Right renal pelvis (tissue), 4 donors: ENCODE measurements around the gene IQUB. TPM values are rescaled to one million over a fixed set of nuclear protein-coding genes. Genes with fewer than 3 reads are reported as not detected.
A peak's percentile ranks its signal among the peaks of the same experiment; 100 is the strongest.
"Not testable (repeated sequence)": the region's sequence is repeated elsewhere in the genome, so short reads cannot be mapped to it uniquely, and the experiment has no call there.

ENCODE experiments used
- DNase-seq, 4 donors: peaks; one replicate each; pipeline ENCODE4 v3.0.0-alpha.2; 2013; ENCODE audit warnings: low read depth in 4 of 4, low spot score in 3 of 4, missing footprints in 1 of 4
- polyA plus RNA-seq, 4 donors: library from polyadenylated mRNA; unstranded; fragments of 120-200 nt; gene quantifications; one replicate each; pipeline ENCODE4 v1.2.1, GENCODE V29; 2013; ENCODE audit not compliant: insufficient read length in 4 of 4

IQUB gene
- 1 to 10 TPM; 5.4 to 7.3 (median 6.3) TPM for polyA plus RNA-seq

DNA sequence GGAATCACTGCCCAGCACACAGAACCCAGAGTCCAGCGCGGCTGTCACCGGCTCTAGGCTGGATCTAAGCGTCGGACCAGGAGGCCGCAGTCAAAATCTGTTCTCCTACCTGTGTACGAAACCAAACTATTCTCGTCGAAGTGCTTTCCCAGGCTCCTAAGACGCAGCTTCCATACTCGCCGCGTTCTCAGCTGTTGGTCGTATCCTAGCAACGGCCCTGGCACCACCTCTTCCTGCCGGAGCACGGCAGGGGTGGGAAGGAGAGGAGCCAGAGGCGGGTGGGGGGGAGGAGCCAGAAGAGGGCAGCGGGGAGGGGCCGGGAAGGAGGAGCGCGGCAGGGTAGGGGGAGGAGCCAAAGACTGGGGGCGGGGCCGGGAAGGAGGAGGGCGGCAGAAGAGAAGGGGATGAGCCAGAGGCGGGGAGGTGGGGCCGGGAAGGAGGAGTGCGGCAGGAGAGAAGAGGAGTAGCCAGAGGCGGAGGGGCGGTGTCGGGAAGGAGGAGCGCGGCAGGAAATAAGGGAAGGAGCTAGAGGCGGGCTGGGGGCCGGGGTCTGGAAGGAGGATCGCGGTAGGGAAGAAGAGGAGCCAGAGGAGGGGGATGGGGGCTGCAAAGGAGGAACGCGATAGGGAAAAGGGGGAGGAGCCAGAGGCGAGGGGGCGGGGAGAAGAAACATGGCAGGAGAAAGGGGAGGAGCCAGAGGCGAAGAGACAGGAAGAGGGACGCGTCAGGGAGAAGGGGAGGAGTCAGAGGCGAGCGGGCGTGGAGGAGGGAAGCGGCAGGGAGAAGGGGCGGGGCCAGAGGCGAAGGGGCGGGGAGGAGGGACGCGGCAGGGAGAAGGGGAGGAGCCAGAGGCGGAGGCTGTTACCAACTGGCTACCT lies at the start of gene IQUB:
Gene IQUB, minus strand, starts transcription at position 213 of the 878 bp plus-strand sequence. CDS start 22,255 bp downstream, outside the sequence.
- DNase-seq: peak; percentile 92 to 96 (median 93)

DNA sequence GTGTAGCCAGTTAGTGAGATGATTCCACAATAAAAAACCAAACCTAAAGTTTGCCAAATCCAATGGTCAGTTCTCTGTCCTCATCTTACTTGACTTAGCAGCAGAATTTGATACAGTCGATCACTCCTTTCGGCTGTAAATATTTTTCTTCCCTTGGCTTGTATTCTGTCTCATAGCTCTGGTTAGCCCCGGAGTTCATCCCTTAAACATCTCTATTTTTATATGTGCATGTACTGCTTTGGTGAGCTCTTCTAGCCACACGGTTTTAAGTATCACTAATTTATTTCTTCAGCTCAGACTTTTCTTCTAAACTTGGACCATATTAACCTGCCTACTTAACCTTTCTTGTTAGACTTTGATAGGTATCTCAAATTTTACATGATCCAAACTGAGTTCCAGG lies 49.4 kb upstream of the IQUB start:
- no peak for DNase-seq

DNA sequence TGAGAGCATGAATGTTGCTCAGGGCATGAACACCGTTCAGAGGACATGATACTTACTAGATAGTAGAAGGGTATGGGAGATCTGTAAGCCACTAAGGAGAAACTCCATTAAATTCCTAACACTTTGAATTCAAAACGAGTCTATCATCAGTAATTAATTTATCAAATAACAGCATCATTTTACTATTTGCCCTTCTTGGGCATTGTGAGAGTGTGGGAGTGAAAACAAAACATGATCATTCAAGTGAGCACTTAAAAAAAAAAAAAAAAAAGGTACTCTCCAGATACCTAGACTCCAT lies 46.7 kb upstream of the IQUB start:
- DNase-seq: no peak

DNA sequence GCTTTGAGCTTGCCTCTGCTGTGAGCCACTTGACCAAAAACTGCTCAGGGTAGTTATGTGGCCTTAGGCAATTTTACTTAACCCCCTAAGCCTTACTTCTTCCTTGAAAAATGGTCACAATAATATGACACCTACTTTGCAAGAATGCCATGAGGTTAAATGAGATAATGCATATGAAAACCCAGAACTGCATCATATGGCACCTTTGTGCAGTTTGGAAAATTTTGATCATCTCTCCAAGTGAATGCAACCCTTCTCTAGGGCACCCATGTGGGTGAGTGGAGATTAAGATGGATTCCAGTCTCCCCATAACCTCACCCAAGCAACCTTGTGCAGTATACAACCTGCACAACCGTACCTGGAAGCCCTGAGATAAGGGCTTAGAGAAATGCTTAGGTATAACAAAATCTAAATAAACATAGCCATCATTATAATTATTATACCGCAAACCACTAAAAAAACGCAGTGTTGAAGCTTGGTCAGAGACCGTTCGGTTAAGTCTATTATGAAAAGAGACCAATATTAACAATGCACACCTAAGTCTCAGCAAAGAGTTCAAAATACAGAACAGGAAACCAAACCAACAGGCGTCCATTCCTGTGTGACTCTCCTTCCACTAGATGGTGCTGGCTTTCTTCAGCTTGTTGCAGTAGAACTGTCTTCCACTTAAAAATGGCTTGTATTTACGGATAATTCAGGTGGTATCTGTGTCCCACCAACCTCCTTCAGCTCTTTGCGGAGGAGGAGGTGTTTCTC lies 46.2 kb upstream of the IQUB start:
- peak in 3 of 4 donors; percentile 10 to 18 (median 14) for DNase-seq

DNA sequence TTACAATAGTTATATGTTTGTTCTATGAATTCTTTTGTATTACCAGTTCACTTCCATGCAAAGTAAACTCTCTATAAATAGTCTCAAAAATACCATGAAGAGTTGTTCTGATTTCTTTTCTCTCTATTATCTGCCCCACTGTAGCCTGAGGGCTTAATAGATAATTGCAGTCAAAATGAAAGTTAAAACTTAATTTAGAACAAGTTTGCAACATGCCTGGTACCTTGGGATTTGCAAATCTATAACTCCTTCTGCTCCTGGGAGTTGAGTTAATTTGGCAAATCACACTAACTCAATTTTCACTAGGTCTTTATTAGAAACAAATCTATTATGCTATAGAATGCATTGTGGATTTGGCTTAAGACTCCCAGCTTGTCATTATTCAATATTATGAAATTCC lies 45.0 kb upstream of the IQUB start:
- no peak for DNase-seq

DNA sequence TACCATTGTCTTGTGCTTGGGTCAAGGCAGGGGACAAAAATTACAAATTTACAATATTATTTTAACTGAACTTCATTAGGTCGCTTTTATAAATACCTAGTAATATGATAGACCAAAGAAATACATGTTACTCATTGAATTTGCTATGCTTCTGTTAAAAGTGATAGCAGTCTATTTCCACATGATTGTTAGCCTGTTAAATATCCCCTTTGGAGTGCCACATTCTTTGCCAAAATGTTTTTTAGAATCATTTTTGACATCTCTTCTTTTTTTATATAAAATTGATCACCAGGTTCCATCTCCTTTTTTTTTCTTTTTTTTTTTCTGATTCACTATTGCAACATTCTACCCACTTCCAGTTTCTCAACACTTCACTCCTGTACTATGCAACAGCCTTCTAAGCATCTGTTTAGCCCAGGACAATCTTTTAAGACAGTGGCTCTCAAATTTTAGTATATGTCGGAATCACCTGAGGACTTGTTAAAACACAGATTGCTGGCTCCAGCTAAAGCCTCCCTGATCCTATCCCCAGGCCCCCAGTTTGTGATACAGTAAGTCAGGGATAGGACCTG lies 39.6 kb upstream of the IQUB start:
- DNase-seq: no peak

DNA sequence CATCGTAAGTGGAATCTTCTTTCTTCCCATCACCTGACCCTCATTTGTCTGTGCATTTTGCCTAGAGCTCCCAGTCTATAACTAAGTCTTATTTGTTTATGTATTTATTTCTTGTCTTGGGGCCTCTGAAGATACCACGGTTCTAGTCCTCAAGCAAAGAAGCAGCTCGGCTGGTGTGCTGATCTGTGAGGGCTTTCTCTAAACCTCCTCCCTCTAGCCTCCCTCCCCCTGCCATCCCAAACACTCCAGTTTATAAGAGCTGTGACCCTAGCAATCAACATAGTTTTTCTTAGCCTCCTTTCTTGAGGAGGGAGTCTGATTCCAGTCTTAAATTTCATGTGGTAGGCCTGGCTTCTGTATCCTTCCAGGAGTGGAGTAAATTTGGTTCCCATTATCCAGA lies 38.9 kb upstream of the IQUB start:
- no peak for DNase-seq

DNA sequence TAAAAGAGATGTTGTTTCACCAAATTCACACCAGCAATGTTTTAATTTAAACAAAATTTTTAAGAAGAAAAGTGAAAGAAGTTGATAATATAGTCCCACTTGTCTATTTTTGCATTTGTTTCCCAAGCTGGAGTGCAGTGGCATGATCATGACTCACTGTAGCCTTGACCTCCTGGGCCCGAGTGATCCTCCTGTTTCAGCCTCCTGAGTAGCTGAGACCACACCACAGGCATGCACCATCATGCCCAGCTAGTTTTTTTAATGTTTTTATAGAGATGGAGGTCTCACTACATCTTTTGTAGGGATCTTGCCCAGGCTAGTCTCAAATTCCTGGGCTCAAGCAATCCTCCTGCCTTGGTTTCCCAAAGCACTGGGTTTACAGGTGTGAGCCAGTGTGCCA lies 37.3 kb upstream of the IQUB start:
- no peak for DNase-seq

DNA sequence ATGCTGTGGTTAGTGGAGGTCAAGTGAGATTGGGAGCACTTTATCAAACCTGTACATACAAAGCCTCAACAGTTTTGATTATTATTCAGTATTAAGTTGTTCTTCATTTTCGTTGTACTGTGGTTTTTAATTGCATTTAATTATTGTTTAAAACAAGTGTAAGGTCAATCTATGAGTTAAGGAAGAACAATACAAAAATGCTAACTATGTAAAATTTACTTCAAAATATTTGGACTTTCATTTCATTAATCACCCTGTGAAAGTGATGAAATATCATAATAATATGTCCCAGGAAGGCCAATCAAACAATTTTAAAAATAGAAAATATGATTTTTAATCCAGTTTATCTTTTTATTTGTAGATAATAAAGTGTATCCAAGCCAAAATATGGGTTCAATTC lies 36.8 kb upstream of the IQUB start:
- DNase-seq: no peak

DNA sequence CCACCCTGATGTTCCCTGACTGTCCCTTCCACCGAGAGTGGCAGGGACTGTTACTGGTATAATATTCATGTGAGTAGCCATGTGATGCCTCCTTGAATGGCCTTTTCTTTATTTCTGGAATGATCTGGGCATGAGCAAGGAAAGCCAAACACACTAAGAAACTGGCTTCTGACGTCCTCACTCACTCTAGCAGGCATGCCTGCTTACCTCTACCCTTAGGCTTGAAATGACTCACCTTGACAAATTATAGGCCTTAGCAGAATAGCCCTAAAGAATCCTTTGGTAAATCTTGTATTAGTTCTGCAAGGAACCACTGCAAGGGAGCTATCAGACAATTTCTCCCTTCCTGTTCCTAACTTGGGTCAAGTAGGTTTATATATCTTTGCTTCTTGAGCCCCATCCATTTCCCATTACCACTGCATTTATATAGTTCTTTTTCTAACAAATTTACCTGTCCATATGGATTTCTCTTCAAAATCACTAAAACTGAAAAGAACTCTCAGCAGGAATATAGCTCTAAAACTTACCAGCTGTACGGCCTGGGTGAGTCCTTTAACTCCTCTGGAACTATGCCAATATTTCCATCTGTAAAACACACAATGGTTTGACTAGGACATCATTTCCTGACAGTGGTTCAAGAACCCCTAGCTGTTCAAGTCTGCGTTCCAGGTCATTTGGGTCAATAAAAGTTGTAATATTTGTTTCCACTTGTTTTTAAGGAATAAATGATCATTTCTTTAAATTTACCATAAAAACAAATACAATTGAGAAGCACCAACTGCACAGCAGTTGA lies 36.2 kb upstream of the IQUB start:
- no peak for DNase-seq

DNA sequence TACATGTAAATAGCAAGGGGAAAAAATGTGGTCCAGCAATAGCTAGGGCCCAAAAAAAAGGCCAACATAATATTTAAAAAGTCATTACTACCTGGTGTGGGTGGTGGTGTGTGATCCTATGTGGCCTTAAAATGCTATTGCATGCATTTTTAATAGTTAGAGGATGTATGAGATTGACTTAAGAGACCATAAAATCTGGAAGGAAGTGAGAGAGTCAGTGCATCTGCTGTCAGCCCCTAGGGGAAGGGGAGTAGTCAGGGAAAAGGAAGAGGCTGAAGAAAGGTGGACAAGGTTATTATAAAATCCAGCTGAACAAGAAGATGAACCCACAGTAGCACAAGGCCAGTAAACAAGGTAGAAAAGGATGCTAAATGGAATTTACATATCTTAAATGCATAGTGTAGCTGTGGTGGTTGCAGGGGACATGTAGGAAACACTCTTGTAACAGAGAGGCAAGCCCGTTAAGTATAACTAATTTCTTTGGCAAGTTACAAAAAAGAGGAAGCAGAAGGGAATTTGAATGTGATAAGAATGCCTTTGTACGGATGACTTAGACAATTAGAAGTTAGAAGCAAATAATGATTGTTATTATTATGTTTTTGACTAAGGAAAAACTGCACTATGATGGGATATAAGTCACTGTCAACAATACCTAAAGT lies 35.1 kb upstream of the IQUB start:
- no peak for DNase-seq

DNA sequence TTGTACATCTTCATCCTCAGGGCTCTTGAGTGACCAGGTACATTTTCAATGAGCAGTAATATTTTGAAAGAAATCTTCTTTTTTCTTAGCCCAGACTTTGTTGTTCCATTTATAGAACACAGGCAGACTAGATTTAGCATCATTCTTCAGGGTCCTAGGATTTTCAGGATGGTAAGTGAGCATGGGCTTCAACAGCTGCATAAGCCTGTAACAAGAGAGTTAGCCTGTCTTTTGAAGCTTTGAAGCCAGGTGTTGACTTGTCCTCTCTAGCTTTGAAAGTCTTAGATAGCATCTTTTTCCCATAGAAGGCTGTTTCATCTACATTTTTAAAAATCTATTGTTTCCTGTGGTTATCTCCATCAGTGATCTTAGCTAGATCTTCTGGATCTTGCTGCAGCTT lies 27.7 kb upstream of the IQUB start:
- DNase-seq: no peak

DNA sequence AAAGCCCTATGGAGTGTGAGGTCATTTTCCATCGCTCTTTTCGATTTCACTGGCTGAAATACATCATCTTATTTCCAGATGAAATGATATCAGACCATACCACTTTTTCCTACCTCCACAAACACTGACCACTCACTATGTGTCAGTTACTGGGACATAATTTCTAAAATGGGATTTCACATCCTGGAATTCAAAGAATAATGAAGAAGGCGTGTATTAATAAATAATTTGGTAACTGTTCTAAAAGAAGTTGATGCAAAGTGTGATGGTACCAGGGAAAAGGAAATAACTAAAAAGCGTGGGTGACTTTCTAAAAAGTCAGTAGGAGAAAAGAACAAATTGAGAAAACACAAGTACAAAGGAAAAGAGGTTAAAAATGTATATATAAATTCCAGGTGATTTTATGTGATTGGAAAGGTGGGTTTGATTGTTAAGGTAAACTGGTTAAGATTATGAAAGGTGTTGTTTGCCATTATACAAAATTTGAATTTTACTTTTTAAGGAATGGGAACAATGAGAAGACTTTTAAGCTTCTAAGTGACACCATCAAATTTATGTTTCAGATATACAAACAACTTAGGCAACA lies 24.0 kb upstream of the IQUB start:
- no peak for DNase-seq

DNA sequence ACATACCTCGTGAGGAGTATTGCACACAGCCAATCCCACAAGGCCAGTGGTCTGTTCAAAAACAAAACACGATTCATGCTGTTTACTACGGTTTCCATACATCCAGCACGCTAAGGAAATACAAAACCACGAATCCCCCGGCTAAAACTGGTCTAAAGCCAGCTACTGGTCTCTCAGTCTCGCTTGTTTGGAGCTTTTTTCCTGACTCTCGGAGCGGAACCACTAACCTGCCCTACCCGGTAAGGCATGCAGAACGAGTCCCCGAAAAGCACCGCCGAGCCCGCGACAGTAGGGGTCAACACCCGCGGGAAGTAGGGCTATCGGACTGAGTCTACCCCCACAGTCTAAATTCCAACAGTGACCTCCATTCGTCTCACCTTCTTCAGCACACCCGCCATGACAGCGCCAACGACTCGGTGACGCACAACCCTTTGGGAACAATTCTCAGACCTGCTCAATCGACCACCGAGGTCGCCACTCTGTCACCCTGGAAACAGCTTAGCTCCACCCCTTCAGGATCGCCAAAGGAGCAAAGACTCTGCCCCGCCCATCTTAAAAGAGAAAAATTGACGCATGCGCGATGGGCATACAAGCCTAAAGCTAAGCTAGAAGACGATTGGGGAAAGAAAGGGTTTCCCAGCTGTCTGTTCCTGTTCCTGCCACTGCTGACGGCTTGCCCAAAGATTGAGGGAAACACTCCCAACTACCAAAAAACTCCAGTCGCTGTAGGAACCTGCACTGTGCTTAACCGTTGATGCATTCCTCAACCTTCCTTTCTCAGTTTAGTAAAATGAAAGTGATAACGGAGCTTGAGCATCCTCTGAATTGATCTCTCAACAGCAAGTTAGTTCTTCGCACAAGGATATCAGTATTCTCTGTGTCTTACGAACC lies 23.2 kb upstream of the IQUB start, which contains the start of gene NDUFA5:
Gene NDUFA5, minus strand, starts transcription at position 421 of the 891 bp plus-strand sequence. Its CDS starts 23 bp downstream, at position 398.
- peak; percentile 98 to 99 (median 98) for DNase-seq

DNA sequence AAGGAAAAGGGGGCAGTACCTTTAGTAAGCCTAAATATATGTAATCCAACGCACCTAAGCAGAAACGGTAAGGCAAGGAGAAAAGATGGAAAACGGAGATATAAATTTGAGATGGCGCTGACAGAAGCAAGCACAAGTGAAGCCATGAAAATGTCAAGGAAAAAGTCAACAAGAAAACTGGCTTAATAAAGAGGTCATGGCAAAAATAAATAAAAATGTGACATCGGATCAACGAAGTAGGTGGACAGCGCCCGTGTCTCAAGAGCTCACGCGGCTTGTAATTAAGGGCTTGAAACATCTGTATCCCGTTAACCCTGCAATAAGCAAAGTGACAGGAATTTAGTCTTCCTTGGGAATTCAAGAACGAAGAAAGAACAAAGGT lies 22.6 kb upstream of the IQUB start:
- DNase-seq: peak in 1 of 4 donors; percentile 37

DNA sequence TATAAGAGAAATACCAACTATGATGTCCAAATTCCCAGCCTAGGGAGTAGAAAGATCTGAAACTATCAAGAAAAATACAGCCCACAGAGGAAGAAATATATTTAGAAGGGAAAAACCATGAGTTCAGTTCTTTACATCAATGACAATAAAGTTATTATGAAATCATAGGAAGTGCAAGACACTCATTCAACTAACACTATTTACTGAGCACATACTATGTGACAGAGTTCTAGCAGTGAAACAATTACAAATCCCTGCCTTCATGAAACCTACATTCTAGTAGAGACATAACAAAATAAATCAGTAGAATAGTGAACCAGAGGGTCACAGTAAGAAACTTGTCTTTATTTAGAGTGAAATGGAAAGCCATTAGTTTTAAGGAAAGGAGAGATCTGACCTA lies 21.1 kb upstream of the IQUB start:
- no peak for DNase-seq

DNA sequence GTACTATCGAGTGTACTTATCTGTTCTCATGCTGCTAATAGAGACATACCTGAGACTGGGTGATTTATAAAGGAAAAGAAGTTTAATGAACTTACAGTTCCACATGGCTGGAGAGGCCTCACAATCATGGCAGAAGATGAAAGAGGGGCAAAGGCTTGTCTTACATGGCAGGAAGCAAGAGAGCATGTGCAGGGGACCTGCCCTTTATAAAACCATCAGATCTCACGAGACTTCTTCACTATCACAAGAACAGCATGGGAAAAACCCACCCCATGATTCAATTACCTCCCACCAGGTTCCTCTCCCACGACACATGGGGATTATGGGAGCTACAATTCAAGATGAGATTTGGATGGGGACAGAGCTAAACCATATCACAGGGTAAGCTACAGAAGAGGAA lies 18.8 kb upstream of the IQUB start:
- no peak for DNase-seq

DNA sequence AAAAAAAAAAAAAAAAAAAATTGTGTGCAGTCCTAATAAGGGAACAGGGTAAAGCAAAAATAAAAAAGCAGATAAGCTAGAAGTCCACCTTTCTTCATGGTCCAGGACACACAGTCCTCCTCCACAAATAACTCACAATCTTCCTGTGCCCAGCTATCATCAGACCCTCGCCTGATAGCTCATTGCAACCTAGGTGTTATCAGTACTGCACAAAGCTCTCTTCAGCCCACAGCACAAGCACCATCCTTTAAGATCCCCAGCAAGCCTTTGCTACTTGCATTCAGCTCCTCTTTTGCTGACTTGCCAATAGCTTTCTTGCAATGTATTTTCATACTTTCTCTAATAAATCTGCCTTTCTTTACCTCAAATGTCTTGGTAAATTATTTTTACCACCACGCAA lies 18.2 kb upstream of the IQUB start:
- DNase-seq: no peak

DNA sequence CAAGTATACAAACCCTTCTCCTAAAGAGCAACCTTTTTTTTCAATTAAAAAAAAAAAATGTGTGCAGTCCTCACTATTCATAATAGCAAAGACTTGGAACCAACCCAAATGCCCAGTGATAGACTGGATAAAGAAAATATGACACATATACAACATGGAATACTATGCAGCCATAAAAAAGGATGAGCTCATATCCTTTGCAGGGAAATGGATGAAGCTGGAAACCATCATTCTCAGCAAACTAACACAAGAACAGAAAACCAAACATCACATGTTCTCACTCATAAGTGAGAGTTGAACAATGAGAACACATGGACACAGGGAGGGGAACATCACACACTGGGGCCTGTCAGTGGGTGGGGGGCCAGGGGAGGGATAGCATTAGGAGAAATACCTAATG lies 17.7 kb upstream of the IQUB start:
- not testable (repeated sequence) for DNase-seq
